HepG2 (cell line): ENCODE results near the gene CCDC74B. TPM values are rescaled to one million over a fixed set of nuclear protein-coding genes. Genes with fewer than 3 reads are reported as not detected.

Experiments used
- AHR ChIP-seq: IDR thresholded peaks from 2 replicates; pipeline ENCODE4 v1.6.1; 2018; ENCODE audit warnings: missing genetic modification reagents, missing compliant biosample characterization
- ARNT ChIP-seq: fragments of 450-650 bp; IDR thresholded peaks from 2 replicates; pipeline ENCODE4 v1.6.1; 2017
- CBFB ChIP-seq: sonication (generic); formaldehyde crosslinking; IDR thresholded peaks from 2 replicates; pipeline ENCODE4 v1.4.0; 2020; ENCODE audit warnings: missing genetic modification reagents
- FIP1L1 ChIP-seq: fragments of 200-400 bp; formaldehyde crosslinking; IDR thresholded peaks from 2 replicates; pipeline ENCODE4 v1.6.1; 2018; ENCODE audit warnings: low read depth, mild to moderate bottlenecking, low read length, moderate library complexity, borderline replicate concordance; ENCODE audit not compliant: insufficient read depth
- MED1 ChIP-seq: sonication (generic); formaldehyde crosslinking; IDR thresholded peaks from 2 replicates; pipeline ENCODE4 v1.4.0; 2020; ENCODE audit warnings: missing genetic modification reagents
- PCBP1 ChIP-seq: fragments of 200-400 bp; formaldehyde crosslinking; IDR thresholded peaks from 2 replicates; pipeline ENCODE4 v1.6.1; 2017; ENCODE audit warnings: mild to moderate bottlenecking, low read depth, low read length, borderline replicate concordance
- PPARG ChIP-seq: conservative IDR thresholded peaks from 2 replicates; pipeline ENCODE4 v1.6.1; 2016; ENCODE audit warnings: missing biosample characterization, missing genetic modification reagents
- REL ChIP-seq: sonication (generic); formaldehyde crosslinking; conservative IDR thresholded peaks from 2 replicates; pipeline ENCODE4 v1.8.0; 2022; ENCODE audit warnings: mild to moderate bottlenecking, missing genetic modification reagents, moderate library complexity
- RELA ChIP-seq: sonication (generic); formaldehyde crosslinking; IDR thresholded peaks from 2 replicates; pipeline ENCODE4 v1.4.0; 2020; ENCODE audit warnings: missing genetic modification reagents
- REPIN1 ChIP-seq: sonication (generic); formaldehyde crosslinking; IDR thresholded peaks from 2 replicates; pipeline ENCODE4 v1.8.0; 2022; ENCODE audit warnings: missing genetic modification reagents, low read depth, mild to moderate bottlenecking, borderline replicate concordance
- RFX3 ChIP-seq: IDR thresholded peaks from 2 replicates; pipeline ENCODE4 v1.6.1; 2016; ENCODE audit warnings: missing biosample characterization, missing genetic modification reagents
- SALL1 ChIP-seq: sonication (generic); formaldehyde crosslinking; IDR thresholded peaks from 2 replicates; pipeline ENCODE4 v1.8.0; 2022; ENCODE audit warnings: mild to moderate bottlenecking, missing genetic modification reagents
- TAF15 ChIP-seq: fragments of 200-400 bp; formaldehyde crosslinking; IDR thresholded peaks from one replicate; pipeline ENCODE4 v1.6.1; 2018; ENCODE audit warnings: mild to moderate bottlenecking, low read depth, low read length; ENCODE audit not compliant: poor library complexity, severe bottlenecking
- TEAD3 ChIP-seq: optimal IDR thresholded peaks from 2 replicates; pipeline ENCODE3; 2016; ENCODE audit warnings: borderline replicate concordance
- ZNF264 ChIP-seq: sonication (generic); formaldehyde crosslinking; IDR thresholded peaks from 2 replicates; pipeline ENCODE4 v1.4.0; 2020; ENCODE audit warnings: missing genetic modification reagents
- ZNF326 ChIP-seq: sonication (generic); formaldehyde crosslinking; IDR thresholded peaks from 2 replicates; pipeline ENCODE4 v1.4.0; 2020; ENCODE audit warnings: missing genetic modification reagents, borderline replicate concordance
- ZNF589 ChIP-seq: sonication (generic); formaldehyde crosslinking; conservative IDR thresholded peaks from 2 replicates; pipeline ENCODE4 v1.8.0; 2022; ENCODE audit warnings: mild to moderate bottlenecking, moderate library complexity, missing genetic modification reagents
- ZNF713 ChIP-seq: sonication (generic); formaldehyde crosslinking; IDR thresholded peaks from 2 replicates; pipeline ENCODE4 v1.4.0; 2020; ENCODE audit warnings: mild to moderate bottlenecking, missing genetic modification reagents
- polyA plus RNA-seq, 8 experiments: library from polyadenylated mRNA; depleted of rRNA in 3 of 8; stranded (reverse) in 7 of 8; unstranded in 1 of 8; fragments of >200 nt; fragmentation: Illumina TruSeq in 4 of 8; extraction: Trizol in 4 of 8; gene quantifications; 2 replicates each; pipeline versions ENCODE4 v1.2.1 to v1.2.3, GENCODE V29; 2011 to 2016; ENCODE audit warnings: low read depth in 4 of 8, missing spikeins in 1 of 8, mixed read lengths in 1 of 8; ENCODE audit not compliant: insufficient read depth in 1 of 8
- total RNA-seq, 5 experiments: library from RNA; depleted of rRNA; stranded (reverse); fragments of >200 nt; fragmentation: Illumina TruSeq; extraction: Trizol; gene quantifications; 2 replicates each; pipeline ENCODE4 v1.2.3, GENCODE V29; 2016; ENCODE audit warnings: low read depth in 1 of 5
- TF ChIP-seq, protein P1 (sequence below): sonication (generic); formaldehyde crosslinking; IDR thresholded peaks from 2 replicates; pipeline ENCODE4 v1.4.0; 2020; ENCODE audit warnings: missing genetic modification reagents
- TF ChIP-seq, protein P2 (sequence below): fragments of 450-650 bp; IDR thresholded peaks from 2 replicates; pipeline ENCODE4 v1.6.1; 2016
- TF ChIP-seq, protein P3 (sequence below): IDR thresholded peaks from 2 replicates; pipeline ENCODE4 v1.6.1; 2016; ENCODE audit warnings: missing compliant biosample characterization, missing genetic modification reagents, borderline replicate concordance
- TF ChIP-seq, protein P4 (sequence below): sonication (generic); formaldehyde crosslinking; IDR thresholded peaks from 2 replicates; pipeline ENCODE4 v1.4.0; 2020; ENCODE audit warnings: missing genetic modification reagents, borderline replicate concordance

Gene CCDC74B
- total and polyA plus RNA-seq, 2 of the 13 experiments (the other 11 are each of a cell fraction or from before 2014, with no cell fraction given) = 0.07 to 0.11 TPM

DNA sequence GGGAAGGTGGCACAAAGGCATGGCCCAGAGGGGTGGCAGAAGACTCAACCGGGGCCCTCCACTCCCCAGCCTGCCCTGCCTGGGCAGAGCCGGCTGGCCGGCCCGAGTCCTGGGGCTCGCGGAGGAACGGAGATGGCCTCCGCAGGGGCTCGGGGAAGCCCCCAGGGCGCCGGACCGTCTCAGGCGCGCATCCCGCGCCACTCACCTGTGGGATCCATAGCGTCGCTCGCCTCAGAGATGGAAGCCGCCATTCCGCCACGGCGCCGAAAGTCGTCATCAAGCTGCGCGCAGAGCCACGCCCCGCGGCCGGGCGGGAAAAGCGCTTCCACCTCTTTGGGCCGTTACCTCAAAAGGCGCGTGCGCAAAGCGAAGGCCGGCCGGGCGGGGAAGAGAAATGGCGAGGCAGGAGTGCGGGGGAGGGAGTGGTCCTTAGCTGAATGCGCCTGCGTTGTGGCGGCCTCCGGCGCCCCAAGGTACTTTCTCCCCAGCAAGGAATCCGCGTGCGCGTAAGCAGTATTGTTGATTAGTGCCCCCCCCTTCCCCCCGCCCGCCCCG, 36.5 kb upstream of the CCDC74B start, which contains the start of gene SMPD4 (continued):
- TF ChIP-seq ZNF589 (CRISPR knock-in tag) = peak; percentile 79
- no peak for TF ChIP-seq TAF15
- TF ChIP-seq ZNF264 (CRISPR knock-in tag) = no peak
- TF ChIP-seq, protein P1, sequence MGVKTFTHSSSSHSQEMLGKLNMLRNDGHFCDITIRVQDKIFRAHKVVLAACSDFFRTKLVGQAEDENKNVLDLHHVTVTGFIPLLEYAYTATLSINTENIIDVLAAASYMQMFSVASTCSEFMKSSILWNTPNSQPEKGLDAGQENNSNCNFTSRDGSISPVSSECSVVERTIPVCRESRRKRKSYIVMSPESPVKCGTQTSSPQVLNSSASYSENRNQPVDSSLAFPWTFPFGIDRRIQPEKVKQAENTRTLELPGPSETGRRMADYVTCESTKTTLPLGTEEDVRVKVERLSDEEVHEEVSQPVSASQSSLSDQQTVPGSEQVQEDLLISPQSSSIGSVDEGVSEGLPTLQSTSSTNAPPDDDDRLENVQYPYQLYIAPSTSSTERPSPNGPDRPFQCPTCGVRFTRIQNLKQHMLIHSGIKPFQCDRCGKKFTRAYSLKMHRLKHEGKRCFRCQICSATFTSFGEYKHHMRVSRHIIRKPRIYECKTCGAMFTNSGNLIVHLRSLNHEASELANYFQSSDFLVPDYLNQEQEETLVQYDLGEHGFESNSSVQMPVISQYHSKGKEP = no peak; the same call in 1 of the 2 replicates
- peak; percentile 71; the same call in 1 of the 2 replicates for TF ChIP-seq MED1
- TF ChIP-seq PPARG (CRISPR knock-in tag) = no peak; the same call in 1 of the 2 replicates
- peak; percentile 74 for TF ChIP-seq REPIN1 (CRISPR knock-in tag)
- no peak for TF ChIP-seq ARNT
- TF ChIP-seq, protein P2, sequence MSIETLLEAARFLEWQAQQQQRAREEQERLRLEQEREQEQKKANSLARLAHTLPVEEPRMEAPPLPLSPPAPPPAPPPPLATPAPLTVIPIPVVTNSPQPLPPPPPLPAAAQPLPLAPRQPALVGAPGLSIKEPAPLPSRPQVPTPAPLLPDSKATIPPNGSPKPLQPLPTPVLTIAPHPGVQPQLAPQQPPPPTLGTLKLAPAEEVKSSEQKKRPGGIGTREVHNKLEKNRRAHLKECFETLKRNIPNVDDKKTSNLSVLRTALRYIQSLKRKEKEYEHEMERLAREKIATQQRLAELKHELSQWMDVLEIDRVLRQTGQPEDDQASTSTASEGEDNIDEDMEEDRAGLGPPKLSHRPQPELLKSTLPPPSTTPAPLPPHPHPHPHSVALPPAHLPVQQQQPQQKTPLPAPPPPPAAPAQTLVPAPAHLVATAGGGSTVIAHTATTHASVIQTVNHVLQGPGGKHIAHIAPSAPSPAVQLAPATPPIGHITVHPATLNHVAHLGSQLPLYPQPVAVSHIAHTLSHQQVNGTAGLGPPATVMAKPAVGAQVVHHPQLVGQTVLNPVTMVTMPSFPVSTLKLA = peak; percentile 36; the same call in 1 of the 2 replicates
- peak; percentile 71 for TF ChIP-seq CBFB (CRISPR knock-in tag)
- peak; percentile 95; the same call in 1 of the 2 replicates for TF ChIP-seq REL (CRISPR knock-in tag)
- peak; percentile 97 for TF ChIP-seq PCBP1
- peak; percentile 42; the same call in 1 of the 2 replicates for TF ChIP-seq FIP1L1
- TF ChIP-seq RFX3 (CRISPR knock-in tag) = no peak
- TF ChIP-seq, protein P3, sequence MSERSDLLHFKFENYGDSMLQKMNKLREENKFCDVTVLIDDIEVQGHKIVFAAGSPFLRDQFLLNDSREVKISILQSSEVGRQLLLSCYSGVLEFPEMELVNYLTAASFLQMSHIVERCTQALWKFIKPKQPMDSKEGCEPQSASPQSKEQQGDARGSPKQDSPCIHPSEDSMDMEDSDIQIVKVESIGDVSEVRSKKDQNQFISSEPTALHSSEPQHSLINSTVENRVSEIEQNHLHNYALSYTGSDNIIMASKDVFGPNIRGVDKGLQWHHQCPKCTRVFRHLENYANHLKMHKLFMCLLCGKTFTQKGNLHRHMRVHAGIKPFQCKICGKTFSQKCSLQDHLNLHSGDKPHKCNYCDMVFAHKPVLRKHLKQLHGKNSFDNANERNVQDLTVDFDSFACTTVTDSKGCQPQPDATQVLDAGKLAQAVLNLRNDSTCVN (CRISPR knock-in tag) = no peak; the same call in 1 of the 2 replicates
- no peak for TF ChIP-seq RELA (CRISPR knock-in tag)
- TF ChIP-seq ZNF326 (CRISPR knock-in tag) = no peak
- TF ChIP-seq, protein P4, sequence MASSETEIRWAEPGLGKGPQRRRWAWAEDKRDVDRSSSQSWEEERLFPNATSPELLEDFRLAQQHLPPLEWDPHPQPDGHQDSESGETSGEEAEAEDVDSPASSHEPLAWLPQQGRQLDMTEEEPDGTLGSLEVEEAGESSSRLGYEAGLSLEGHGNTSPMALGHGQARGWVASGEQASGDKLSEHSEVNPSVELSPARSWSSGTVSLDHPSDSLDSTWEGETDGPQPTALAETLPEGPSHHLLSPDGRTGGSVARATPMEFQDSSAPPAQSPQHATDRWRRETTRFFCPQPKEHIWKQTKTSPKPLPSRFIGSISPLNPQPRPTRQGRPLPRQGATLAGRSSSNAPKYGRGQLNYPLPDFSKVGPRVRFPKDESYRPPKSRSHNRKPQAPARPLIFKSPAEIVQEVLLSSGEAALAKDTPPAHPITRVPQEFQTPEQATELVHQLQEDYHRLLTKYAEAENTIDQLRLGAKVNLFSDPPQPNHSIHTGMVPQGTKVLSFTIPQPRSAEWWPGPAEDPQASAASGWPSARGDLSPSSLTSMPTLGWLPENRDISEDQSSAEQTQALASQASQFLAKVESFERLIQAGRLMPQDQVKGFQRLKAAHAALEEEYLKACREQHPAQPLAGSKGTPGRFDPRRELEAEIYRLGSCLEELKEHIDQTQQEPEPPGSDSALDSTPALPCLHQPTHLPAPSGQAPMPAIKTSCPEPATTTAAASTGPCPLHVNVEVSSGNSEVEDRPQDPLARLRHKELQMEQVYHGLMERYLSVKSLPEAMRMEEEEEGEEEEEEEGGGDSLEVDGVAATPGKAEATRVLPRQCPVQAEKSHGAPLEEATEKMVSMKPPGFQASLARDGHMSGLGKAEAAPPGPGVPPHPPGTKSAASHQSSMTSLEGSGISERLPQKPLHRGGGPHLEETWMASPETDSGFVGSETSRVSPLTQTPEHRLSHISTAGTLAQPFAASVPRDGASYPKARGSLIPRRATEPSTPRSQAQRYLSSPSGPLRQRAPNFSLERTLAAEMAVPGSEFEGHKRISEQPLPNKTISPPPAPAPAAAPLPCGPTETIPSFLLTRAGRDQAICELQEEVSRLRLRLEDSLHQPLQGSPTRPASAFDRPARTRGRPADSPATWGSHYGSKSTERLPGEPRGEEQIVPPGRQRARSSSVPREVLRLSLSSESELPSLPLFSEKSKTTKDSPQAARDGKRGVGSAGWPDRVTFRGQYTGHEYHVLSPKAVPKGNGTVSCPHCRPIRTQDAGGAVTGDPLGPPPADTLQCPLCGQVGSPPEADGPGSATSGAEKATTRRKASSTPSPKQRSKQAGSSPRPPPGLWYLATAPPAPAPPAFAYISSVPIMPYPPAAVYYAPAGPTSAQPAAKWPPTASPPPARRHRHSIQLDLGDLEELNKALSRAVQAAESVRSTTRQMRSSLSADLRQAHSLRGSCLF = no peak
- TF ChIP-seq TEAD3 = peak; percentile 33
- TF ChIP-seq SALL1 (CRISPR knock-in tag) = peak; percentile 55
- no peak for TF ChIP-seq AHR (CRISPR knock-in tag)
- TF ChIP-seq ZNF713 (CRISPR knock-in tag) = no peak; the same call in 1 of the 2 replicates
